GM18951 (cell line): ENCODE results near the gene MRPL21.
A peak's percentile ranks its signal among the peaks of the same experiment; 100 is the strongest.

Experiments used
- POLR2A ChIP-seq: IDR thresholded peaks from 4 replicates; pipeline ENCODE4 v1.6.1; 2011; ENCODE audit warnings: mild to moderate bottlenecking; ENCODE audit not compliant: insufficient read length, insufficient read depth; ENCODE audit errors: extremely low read depth
- in situ Hi-C: fragments of 300-500 bp; cut with MboI; formaldehyde crosslinking; loops from one replicate; pipeline ENCODE4 v1.12.0; 2022; ENCODE audit warnings: low sequenced_read_pairs, mixed read lengths, inconsistent platforms; ENCODE audit not compliant: unreplicated experiment

The MRPL21 gene

GRCh38 chr11:68903288-68904247, at the start of gene MRPL21, which contains the start of gene IGHMBP2:
Gene MRPL21, minus strand, starts transcription at chr11:68903832. Its CDS starts 22 bp downstream, at chr11:68903810.
Gene IGHMBP2, plus strand, starts transcription at chr11:68903891. Its CDS starts 62 bp downstream, at chr11:68903953.
- in situ Hi-C loops, result no loop called here
- peak; percentile 97 for TF ChIP-seq POLR2A

DNA sequence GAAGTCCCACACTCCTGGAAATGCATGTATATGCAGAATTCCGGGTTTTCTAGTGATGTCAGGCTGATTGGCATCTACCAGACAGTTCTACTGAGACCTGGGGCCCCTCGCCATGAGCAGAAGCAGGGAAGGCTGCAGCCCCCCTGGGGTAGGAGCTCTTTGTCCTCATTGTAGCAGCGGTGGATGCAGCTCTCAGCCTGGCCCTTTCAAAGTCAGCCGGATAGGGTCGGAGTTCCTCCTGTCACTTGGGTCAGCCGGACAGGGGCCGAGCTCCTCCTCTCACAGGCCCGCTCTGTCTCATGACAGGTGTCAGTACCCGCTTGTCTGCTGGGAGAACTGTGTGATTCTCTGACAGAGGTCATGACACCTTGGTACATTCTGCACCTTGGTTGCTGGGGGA, 47.1 kb upstream of the MRPL21 start:
- TF ChIP-seq POLR2A, result no peak
- in situ Hi-C loops, result no loop called here

DNA sequence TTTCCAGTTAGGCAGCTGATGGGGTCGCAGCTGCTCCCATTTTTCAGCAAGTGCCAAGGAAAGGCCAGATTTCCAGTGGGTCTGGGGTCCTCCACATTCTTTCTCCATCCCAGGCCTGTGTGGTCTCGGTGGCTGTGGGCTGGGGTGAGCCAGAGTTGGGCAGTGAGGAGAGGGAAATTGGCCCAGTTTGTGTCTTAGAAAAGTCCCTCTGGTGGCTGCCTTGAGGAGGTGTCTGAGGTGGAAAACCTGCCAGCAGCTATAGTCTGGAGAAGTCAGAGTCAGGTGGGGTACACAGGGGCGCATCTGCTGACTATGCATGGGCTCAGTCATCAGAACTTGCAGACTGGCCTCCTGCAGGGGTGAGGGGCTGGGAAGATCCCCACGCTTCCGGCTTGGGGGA, 46.6 kb upstream of the MRPL21 start:
- TF ChIP-seq POLR2A, result no peak
- in situ Hi-C loops, result no loop called here

GRCh38 chr11:68948935-68949334, 45.3 kb upstream of the MRPL21 start:
- no peak for TF ChIP-seq POLR2A
- in situ Hi-C loops, result no loop called here

- in situ Hi-C loops, result no loop called here
- no peak for TF ChIP-seq POLR2A
These were observed 44.9 kb upstream of the MRPL21 start for GRCh38 chr11:68948496-68948895.

DNA sequence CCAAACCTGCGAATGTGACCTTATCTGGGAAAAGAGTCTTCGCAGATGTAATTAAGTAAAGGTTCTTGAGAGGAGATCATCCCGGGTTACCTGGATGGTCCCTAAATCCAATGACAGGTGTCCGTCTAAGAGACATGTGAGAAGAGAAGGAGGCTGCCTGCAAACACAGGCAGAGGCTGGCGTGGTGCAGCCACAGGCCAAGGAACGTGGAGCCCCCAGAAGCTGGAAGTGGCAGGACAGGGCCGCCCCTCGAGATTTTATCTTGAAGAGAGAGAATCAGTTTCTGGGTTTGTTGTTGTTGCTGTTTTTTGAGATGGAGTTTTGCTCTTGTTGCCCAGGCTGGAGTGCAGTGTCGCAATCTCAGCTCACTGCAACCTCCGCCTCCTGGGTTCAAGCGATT, 43.5 kb upstream of the MRPL21 start:
- in situ Hi-C loops, result no loop called here
- TF ChIP-seq POLR2A, result no peak

DNA sequence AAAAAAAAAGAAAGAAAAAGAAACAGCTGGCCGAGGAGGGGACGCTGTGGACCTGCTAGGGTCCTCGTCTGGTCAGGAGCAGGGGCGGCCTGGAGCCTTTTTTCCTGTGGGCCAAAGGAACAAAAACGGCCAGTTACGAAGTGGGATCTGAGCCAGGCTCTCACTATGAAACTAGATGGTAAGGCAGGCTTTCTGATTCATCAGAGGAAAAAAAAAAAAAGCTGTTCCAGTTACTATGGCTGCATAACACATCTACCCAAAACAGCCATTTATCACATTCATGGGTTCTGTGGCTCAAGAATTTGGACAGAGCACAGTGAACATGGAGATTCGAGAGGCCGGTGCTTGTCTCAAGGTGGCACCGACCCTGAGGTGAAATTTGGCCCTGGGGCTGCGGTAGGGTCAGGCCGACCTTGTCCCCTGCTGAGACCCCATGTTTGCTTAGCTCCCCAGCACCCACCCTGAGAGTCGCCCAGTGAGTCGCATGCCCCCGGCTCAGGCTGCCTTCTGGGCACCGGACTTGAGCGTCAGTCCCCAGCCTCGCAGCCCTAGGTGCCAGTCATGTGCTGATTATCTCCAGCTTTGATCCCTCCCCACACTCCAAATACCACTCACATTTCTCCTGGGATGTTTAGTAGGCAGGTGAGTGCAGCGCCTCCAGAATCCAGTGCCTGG, 42.9 kb upstream of the MRPL21 start:
- in situ Hi-C loops, result no loop called here
- no peak for TF ChIP-seq POLR2A

DNA sequence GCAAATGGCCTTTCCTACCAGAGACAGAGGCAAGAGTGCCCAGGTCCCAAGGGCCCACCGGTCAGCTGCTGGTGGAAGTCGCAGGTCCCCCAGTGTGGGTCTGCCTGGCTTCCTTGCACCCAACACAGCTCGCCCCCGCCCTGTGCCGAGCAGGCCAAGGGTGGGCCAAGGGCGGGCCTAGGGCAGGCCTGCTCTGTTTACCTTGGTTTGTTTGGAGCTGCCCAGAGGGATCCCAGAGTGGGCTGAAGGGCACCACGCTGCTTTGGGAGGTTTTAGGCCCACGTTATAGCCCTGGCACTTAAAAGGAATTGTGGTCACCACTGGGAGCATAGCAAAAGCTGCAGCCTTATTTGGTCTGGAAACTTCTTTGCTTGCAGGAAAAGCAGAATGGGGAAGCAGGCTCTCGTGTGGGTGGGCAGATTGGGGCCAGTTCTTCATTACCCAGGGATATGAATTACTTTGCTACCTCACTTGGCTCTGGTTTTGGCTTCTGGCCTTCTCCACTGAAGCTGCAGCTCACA, 39.2 kb upstream of the MRPL21 start:
- in situ Hi-C loops, result no loop called here
- TF ChIP-seq POLR2A, result no peak

DNA sequence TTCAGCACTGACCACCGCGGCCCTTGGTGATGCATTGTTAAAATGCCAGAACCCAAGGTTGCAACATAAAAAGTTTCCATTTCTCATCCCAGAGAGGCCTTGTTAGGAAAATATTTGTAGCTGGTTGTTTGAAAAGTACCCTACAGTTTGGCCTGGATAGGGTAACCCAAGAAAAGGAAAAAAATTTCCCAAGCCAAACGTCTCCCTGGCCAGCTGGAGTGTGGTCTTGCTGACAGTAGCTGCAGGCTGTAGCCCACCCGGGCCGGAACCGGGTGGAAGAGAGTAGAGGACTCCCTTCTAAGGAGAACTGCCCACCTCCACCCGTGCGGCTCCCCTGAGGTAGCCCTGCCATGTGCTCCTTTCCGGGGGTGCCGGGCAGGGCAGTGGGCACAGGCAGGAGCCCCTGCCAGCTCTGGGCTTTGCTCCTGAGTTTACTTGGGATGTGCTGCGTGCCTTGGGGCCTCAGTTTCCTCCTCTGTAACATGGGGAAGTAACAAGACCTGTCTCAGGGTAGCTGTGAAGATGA, 38.5 kb upstream of the MRPL21 start:
- TF ChIP-seq POLR2A, result no peak
- in situ Hi-C loops, result no loop called here

- TF ChIP-seq POLR2A, result no peak
- in situ Hi-C loops, result no loop called here
These were observed 37.9 kb upstream of the MRPL21 start for GRCh38 chr11:68941324-68942094.

GRCh38 chr11:68940651-68941323, 37.2 kb upstream of the MRPL21 start:
- TF ChIP-seq POLR2A, result no peak
- in situ Hi-C loops, result no loop called here
